Thoracic aorta (tissue), 2 donors: ENCODE results near the gene FN3K. TPM values are rescaled to one million over a fixed set of nuclear protein-coding genes. Genes with fewer than 3 reads are reported as not detected.
"Not testable (repeated sequence)": the region's sequence is repeated elsewhere in the genome, so short reads cannot be mapped to it uniquely, and the experiment has no call there.

ENCODE experiments used
- ATAC-seq: fragments of 150-250 bp; one replicate; pipeline ENCODE4 v1.8.0; 2017; ENCODE audit warnings: low read depth; ENCODE audit not compliant: insufficient number of reproducible peaks, low FRiP score
- DNase-seq: peaks from one replicate; pipeline ENCODE4 v3.0.0-alpha.2; 2020; ENCODE audit warnings: low spot score
- H3K27ac ChIP-seq, 2 donors: fragments of 200-600 bp; sonication (generic); 1 replicate in 1 of 2; 2 replicates in 1 of 2; pipeline ENCODE4 v1.5.1; 2016; ENCODE audit warnings: mild to moderate bottlenecking in 2 of 2, moderate library complexity in 2 of 2
- H3K27me3 ChIP-seq: fragments of 200-600 bp; sonication (generic); replicated peaks from 2 replicates; pipeline ENCODE4 v1.6.0; 2016; ENCODE audit warnings: mild to moderate bottlenecking; ENCODE audit not compliant: insufficient read depth
- H3K36me3 ChIP-seq: fragments of 200-600 bp; sonication (generic); one replicate; pipeline ENCODE4 v1.5.1; 2016
- H3K4me1 ChIP-seq, 2 donors: fragments of 200-600 bp; sonication (generic); 1 replicate in 1 of 2; 2 replicates in 1 of 2; pipeline versions ENCODE4 v1.5.1 to v1.6.0; 2016; ENCODE audit warnings: low read depth in 2 of 2, mild to moderate bottlenecking in 1 of 2; ENCODE audit not compliant: control insufficient read depth in 1 of 2
- H3K4me3 ChIP-seq: fragments of 200-600 bp; sonication (generic); 2 replicates; pipeline ENCODE4 v1.5.1; 2016; ENCODE audit warnings: mild to moderate bottlenecking
- H3K9me3 ChIP-seq: fragments of 200-600 bp; sonication (generic); 2 replicates; pipeline ENCODE4 v1.5.1; 2016
- CTCF ChIP-seq: fragments of 200-600 bp; sonication (generic); IDR thresholded peaks from one replicate; pipeline ENCODE4 v1.5.1; 2019; ENCODE audit warnings: antibody characterized with exemption
- total RNA-seq, 2 donors: library from RNA; depleted of rRNA; stranded (reverse); fragments of >200 nt; gene quantifications; one replicate each; pipeline versions ENCODE4 v1.1.0 to v1.2.3, GENCODE V29; 2016

The FN3K gene
- total RNA-seq, 2 donors from 2014 or later: 8.3 to 10.4 TPM

DNA sequence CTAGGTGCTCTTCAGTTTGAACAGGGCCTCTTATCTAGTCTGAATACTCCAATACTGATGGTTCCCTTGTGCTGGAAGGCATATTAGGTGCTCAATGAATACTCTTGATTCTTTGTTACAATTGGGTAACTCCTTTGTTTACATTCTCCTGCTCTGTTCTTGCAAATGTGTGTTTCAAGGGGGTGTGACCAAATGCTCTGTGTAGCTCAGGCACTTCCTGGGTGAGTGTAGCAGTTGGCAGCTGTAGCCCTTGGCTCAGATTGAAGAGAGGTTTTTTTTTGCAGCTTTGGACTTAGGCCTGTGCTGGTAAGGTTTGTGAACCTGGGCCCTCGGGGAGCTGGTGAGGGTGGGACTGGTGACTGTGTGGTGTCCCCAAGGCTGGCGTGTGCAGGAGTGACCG lies 36.6 kb downstream of the FN3K start:
- Histone ChIP-seq H3K4me3 (no peak overlapping the region), H3K27me3 (no peaks in the 10 kb centered on the region), H3K9me3 (no peaks in the 10 kb centered on the region), H3K4me1 (no peaks in the 10 kb centered on the region), H3K36me3 (peaks cover 7% of the 10 kb centered on the region), H3K27ac (no peak overlapping the region)
- no peak for TF ChIP-seq CTCF
- DNase-seq (no peak), ATAC-seq (no peak)

DNA sequence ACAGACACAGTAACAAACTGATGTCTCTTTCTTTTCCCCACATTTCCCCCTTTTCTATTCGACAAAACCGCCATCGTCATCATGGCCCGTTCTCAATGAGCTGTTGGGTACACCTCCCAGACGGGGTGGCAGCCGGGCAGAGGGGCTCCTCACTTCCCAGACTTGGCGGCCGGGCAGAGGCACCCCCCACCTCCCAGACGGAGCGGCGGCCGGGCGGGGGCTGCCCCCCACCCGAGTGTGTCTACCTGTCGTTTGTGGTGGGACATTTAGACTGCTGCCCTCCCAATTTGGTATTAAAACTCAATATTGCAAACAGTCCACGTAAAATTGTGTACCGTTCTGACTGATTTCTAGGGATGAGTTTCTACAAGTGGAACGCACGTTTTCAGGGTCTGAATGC lies 39.0 kb downstream of the FN3K start:
- not testable (repeated sequence) for H3K36me3 ChIP-seq, DNase-seq, H3K9me3 ChIP-seq, H3K4me1 ChIP-seq, ATAC-seq, H3K27me3 ChIP-seq, H3K27ac ChIP-seq
- H3K4me3 ChIP-seq: peak overlapping the region; percentile 60

DNA sequence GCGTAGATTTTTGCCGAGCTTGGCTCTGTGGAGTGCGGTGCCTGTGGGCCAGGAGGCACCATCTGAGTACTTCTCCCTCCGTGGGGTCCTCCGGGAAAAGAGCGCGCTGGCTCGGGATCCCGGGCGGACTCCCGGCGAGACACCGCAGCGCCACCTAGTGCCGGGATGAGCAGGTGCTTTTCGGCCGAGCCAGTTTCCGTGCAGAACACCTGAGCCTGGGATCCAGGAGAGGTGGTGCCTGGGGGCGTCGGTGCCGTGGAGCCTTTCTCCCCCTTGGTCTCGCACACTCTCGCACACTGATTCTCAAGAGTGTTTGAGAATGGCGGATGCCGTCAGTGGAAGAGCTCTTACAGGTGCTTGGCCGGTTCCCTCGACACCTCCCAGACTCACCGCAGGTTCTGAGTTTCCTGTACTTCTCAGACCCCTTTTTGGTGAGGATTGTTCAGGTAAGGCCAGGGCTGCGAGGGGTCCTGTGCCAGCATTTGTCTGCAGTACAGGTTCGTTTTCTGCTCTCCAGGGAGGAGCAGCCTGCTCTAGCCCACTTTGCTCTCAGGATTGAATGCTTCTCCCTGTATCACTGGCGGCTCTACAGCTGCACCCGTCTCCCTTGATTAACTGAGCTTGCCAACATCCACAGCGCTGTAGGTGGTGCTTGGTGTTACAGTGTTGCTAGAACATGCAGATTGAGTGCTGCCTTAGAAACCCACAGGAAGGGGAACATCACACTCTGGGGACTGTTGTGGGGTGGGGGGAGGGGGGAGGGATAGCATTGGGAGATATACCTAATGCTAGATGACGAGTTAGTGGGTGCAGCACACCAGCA lies 39.8 kb downstream of the FN3K start:
- Histone ChIP-seq H3K27me3 (no peaks in the 10 kb centered on the region), H3K27ac (no peak overlapping the region), H3K4me1 (no peaks in the 10 kb centered on the region), H3K9me3 (no peaks in the 10 kb centered on the region), H3K36me3 (no peaks in the 10 kb centered on the region), H3K4me3 (peak overlapping the region; percentile 60)
- DNase-seq: no peak
- no peak for ATAC-seq
- TF ChIP-seq CTCF: peak; percentile 82

GRCh38 chr17:82776454-82776853 lies 41.0 kb downstream of the FN3K start:
- Histone ChIP-seq H3K27ac (no peak overlapping the region), H3K4me1 (no peaks in the 10 kb centered on the region), H3K27me3 (no peaks in the 10 kb centered on the region), H3K36me3 (no peaks in the 10 kb centered on the region), H3K4me3 (no peak overlapping the region), H3K9me3 (no peaks in the 10 kb centered on the region)
- DNase-seq (no peak), ATAC-seq (no peak)
- no peak for TF ChIP-seq CTCF

DNA sequence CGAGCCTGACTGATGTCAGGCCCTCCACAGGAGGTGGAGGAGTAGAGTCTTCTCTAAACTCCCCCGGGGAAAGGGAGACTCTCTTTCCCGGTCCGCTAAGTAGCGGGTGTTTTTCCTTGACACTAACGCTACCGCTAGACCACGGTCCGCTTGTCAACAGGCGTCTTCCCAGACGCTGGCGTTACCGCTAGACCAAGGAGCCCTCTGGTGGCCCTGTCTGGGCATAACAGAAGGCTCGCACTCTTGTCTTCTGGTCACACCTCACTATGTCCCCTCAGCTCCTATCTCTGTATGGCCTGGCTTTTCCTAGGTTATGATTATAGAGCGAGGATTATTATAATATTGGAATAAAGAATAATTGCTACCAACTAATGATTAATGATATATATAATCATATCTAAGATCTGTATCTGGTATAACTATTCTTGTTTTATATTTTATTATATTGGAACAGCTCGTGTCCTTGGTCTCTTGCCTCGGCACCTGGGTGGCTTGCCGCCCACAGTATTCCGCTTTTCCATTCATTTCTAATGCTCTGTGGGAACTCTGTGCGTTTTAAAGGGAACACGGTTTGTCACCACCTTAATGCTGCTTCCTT lies 42.5 kb downstream of the FN3K start:
- not testable (repeated sequence) for H3K4me1 ChIP-seq, H3K27me3 ChIP-seq, H3K4me3 ChIP-seq, DNase-seq, ATAC-seq, H3K9me3 ChIP-seq, H3K36me3 ChIP-seq, H3K27ac ChIP-seq
- TF ChIP-seq CTCF: peak; percentile 35
